HG02642 (cell line): ENCODE measurements around the gene MX1.

Experiments
- ATAC-seq: cut with Tn5 transposase; IDR thresholded peaks from one replicate; pipeline ENCODE4 v1.9.1; 2021; ENCODE audit warnings: mild to moderate bottlenecking; ENCODE audit not compliant: unreplicated experiment, poor library complexity

MX1 gene

GRCh38 chr21:41508415-41509144 is 82.5 kb downstream of the MX1 start:
- ATAC-seq, result no peak
